ENCODE results near the gene N4BP2L2. TPM values are rescaled to one million over a fixed set of nuclear protein-coding genes. Genes with fewer than 3 reads are reported as not detected.

N4BP2L2 gene
- total and polyA plus RNA-seq, 2 of the 13 experiments (the other 11 are each of a cell fraction or from before 2014, with no cell fraction given) = 58.9 to 81.2 TPM

- DNase-seq (ENCODE audit: low spot score) (no peak), ATAC-seq (no peak), FAIRE-seq (no peak)
- Histone ChIP-seq H3K4me1 (ENCODE audit: insufficient read depth, low read length) (peaks cover 50% of the 10 kb centered on the region), H3K36me3 (replicated peaks in 1 of 2; ENCODE audit: control insufficient read depth in 1 of 2, insufficient read depth in 2 of 2, low read length in 2 of 2) (peaks cover 4 to 11% of the 10 kb centered on the region in 2 experiments), H3K79me2 (ENCODE audit: insufficient read depth, low read length) (peaks cover 47% of the 10 kb centered on the region), H3K27ac (ENCODE audit: extremely low read length, insufficient read depth, low read length) (no peak overlapping the region), H3K4me3 (replicated peaks in 1 of 3; ENCODE audit: insufficient read depth in 1 of 3, low read depth in 2 of 3, low read length in 3 of 3) (no peak overlapping the region), H2AFZ (ENCODE audit: low read length) (no peak overlapping the region), H3K4me2 (ENCODE audit: low read depth, low read length) (no peak overlapping the region), H3K9me3 (ENCODE audit: low read length) (peaks cover 8% of the 10 kb centered on the region), H4K20me1 (ENCODE audit: insufficient read depth, low read length) (peaks cover 31% of the 10 kb centered on the region; the same call in 1 of the 2 replicates), H3K27me3 (ENCODE audit: control insufficient read depth in 1 of 2, insufficient read depth in 2 of 2, low read length in 2 of 2) (no peaks in the 10 kb centered on the region; a peak in 1 of 5 replicates), H3K9ac (ENCODE audit: insufficient read depth, low read depth, low read length) (no peak overlapping the region)
- in situ Hi-C loops (cut with HindIII; ENCODE audit: extremely low pct_ligation_motif_present, low pct_unique_long_range_greater_than_20kb) (no loop called here), intact Hi-C loops (cut with micrococcal nuclease; ENCODE audit: unreplicated experiment) (loop anchor here (10.0 kb wide), 1 partner anchor 111 kb away; the partner anchor contains the start of gene N4BP2L2)
- POLR2A ChIA-PET = no interaction called here
- CTCF ChIA-PET (ENCODE audit: low intra/inter-chr PET ratio, low total read pairs) = no interaction called here
- 94% methylated on average over 3 of the region's 3 CpGs for WGBS (ENCODE audit: low lambda C conversion rate)
- 0 out of 2 replicates have a peak, but pooled peaks have one; percentile 9 for TF ChIP-seq RBFOX2 (IDR thresholded peaks at IDR 0.05; ENCODE audit: low read depth, low read length)
- TF ChIP-seq ZNF333 (CRISPR knock-in tag; IDR thresholded peaks at IDR 0.05; ENCODE audit: borderline replicate concordance) = no peak
- TF ChIP-seq KLF15 (CRISPR knock-in tag; IDR thresholded peaks at IDR 0.05; ENCODE audit: borderline replicate concordance) = no peak
- no peak for TF ChIP-seq TEAD3 (CRISPR knock-in tag; optimal IDR thresholded peaks at IDR 0.05; ENCODE audit: borderline replicate concordance)
- TF ChIP-seq ATAD3A (CRISPR knock-in tag; IDR thresholded peaks at IDR 0.05) = no peak
- TF ChIP-seq MED8 (CRISPR knock-in tag; IDR thresholded peaks at IDR 0.05; ENCODE audit: insufficient replicate concordance) = no peak
- TF ChIP-seq ZNF687 (CRISPR knock-in tag; IDR thresholded peaks at IDR 0.05) = no peak
- no peak for TF ChIP-seq POGZ (CRISPR knock-in tag; IDR thresholded peaks at IDR 0.05)
- peak; percentile 61; the same call in 1 of the 2 replicates for TF ChIP-seq THRA (CRISPR knock-in tag; IDR thresholded peaks at IDR 0.05; ENCODE audit: borderline replicate concordance)
- no peak for TF ChIP-seq ZBTB7A (CRISPR knock-in tag; IDR thresholded peaks at IDR 0.05)
- TF ChIP-seq SCMH1 (CRISPR knock-in tag; IDR thresholded peaks at IDR 0.05; ENCODE audit: borderline replicate concordance) = no peak
- no TSS peak for BruUV-seq (replicated peaks)
These were observed 115.0 kb downstream of the N4BP2L2 start for GRCh38 chr13:32423592-32423991.
